Endothelial cell of umbilical vein (primary cell): ENCODE data around the gene SPOPL. TPM values are rescaled to one million over a fixed set of nuclear protein-coding genes. Genes with fewer than 3 reads are reported as not detected.
A peak's percentile ranks its signal among the peaks of the same experiment; 100 is the strongest.

ENCODE experiments used
- BruUV-seq: library from RNA; stranded (reverse); fragments of 400-500 nt; replicated peaks from 2 replicates; lab custom pipeline; 2021; lab: Mats Ljungman, UMichigan
- CTCF ChIA-PET: fragments of 300-600, 350-600 bp; sonication (Branson Sonifier 250); formaldehyde crosslinking; loops from one replicate; lab custom pipeline; 2021; ENCODE audit warnings: antibody characterized with exemption, inconsistent platforms; lab: Charles Lee
- POLR2A ChIA-PET: fragments of 300-600, 350-600 bp; sonication (Branson Sonifier 250); formaldehyde crosslinking; loops from one replicate; lab custom pipeline; 2021; ENCODE audit warnings: antibody characterized with exemption, inconsistent platforms; lab: Charles Lee
- DNase-seq: peaks from one replicate; pipeline ENCODE4 v3.0.0-alpha.2; 2011; ENCODE audit warnings: low read depth, low spot score
- FAIRE-seq: peaks from 2 replicates; lab custom pipeline; 2011; peaks lifted over from hg19 to GRCh38; lab: Jason Lieb, UNC
- H2AFZ ChIP-seq: 2 replicates; pipeline ENCODE4 v1.6.0; 2012; ENCODE audit warnings: low read depth, low read length, control low read depth, inconsistent platforms
- H3K27ac ChIP-seq: 2 replicates; pipeline ENCODE4 v1.5.1; 2011; ENCODE audit warnings: low read depth, mild to moderate bottlenecking, control low read depth, low read length, moderate library complexity; ENCODE audit not compliant: insufficient read depth
- H3K27me3 ChIP-seq, 2 experiments: 2 replicates each; pipeline versions ENCODE4 v1.6.0 to v1.6.1; 2011; ENCODE audit warnings: low read length in 2 of 2, mixed read lengths in 1 of 2; ENCODE audit not compliant: control insufficient read depth in 2 of 2, insufficient read depth in 2 of 2
- H3K36me3 ChIP-seq, 2 experiments: 2 replicates in 1 of 2; 3 replicates in 1 of 2; pipeline ENCODE4 v1.5.1; 2011; ENCODE audit warnings: low read length in 2 of 2, mild to moderate bottlenecking in 1 of 2, moderate library complexity in 1 of 2; ENCODE audit not compliant: control insufficient read depth in 2 of 2, insufficient read depth in 2 of 2; ENCODE audit errors: extremely low read depth in 1 of 2
- H3K4me1 ChIP-seq: 3 replicates; pipeline ENCODE4 v1.5.1; 2011; ENCODE audit warnings: mild to moderate bottlenecking, low read length; ENCODE audit not compliant: control insufficient read depth, insufficient read depth; ENCODE audit errors: extremely low read depth
- H3K4me2 ChIP-seq: 2 replicates; pipeline ENCODE4 v1.6.1; 2011; ENCODE audit warnings: low read length, control low read depth, mixed read lengths; ENCODE audit not compliant: insufficient read depth
- H3K4me3 ChIP-seq, 3 experiments: fragments of 200-600 bp in 1 of 3; sonication (generic), shearing (Covaris generic) in 1 of 3; replicated peaks in 1 of 3; 2 replicates each; pipeline ENCODE4 v1.5.1; 2011 to 2016; ENCODE audit warnings: control low read depth in 3 of 3, low read length in 3 of 3, mild to moderate bottlenecking in 2 of 3, inconsistent platforms in 1 of 3, low read depth in 1 of 3, moderate library complexity in 1 of 3; ENCODE audit not compliant: insufficient read depth in 1 of 3
- H3K79me2 ChIP-seq: 2 replicates; pipeline ENCODE4 v1.6.0; 2012; ENCODE audit warnings: low read length, inconsistent platforms; ENCODE audit not compliant: control insufficient read depth, insufficient read depth
- H3K9ac ChIP-seq: replicated peaks from 2 replicates; pipeline ENCODE3; 2011; ENCODE audit warnings: low read length, control low read depth; ENCODE audit not compliant: insufficient read depth; ENCODE audit errors: extremely low read depth
- H3K9me1 ChIP-seq: replicated peaks from 3 replicates; pipeline ENCODE4 v1.6.0; 2011; ENCODE audit warnings: mild to moderate bottlenecking, low read length; ENCODE audit not compliant: control insufficient read depth, insufficient read depth; ENCODE audit errors: extremely low read depth
- H3K9me3 ChIP-seq: replicated peaks from 2 replicates; pipeline ENCODE4 v1.5.1; 2012; ENCODE audit warnings: low read length, inconsistent platforms; ENCODE audit not compliant: control insufficient read depth, insufficient read depth
- H4K20me1 ChIP-seq: replicated peaks from 2 replicates; pipeline ENCODE3; 2011; ENCODE audit warnings: mild to moderate bottlenecking, low read length; ENCODE audit not compliant: control insufficient read depth, insufficient read depth; ENCODE audit errors: extremely low read depth
- EZH2 ChIP-seq: IDR thresholded peaks from 2 replicates; pipeline ENCODE4 v1.6.1; 2012; ENCODE audit warnings: borderline replicate concordance, low read depth, mild to moderate bottlenecking, moderate library complexity, low read length, inconsistent platforms; ENCODE audit not compliant: severe bottlenecking
- FOS ChIP-seq: IDR thresholded peaks from 2 replicates; pipeline ENCODE4 v1.6.1; 2011; ENCODE audit warnings: mild to moderate bottlenecking, low read length, moderate library complexity, borderline replicate concordance; ENCODE audit not compliant: insufficient read depth
- GATA2 ChIP-seq: IDR thresholded peaks from 2 replicates; pipeline ENCODE4 v1.7.0; 2011; ENCODE audit warnings: low read depth, mild to moderate bottlenecking, moderate library complexity, mixed read lengths, low read length; ENCODE audit not compliant: insufficient read length, insufficient read depth
- JUN ChIP-seq: IDR thresholded peaks from 2 replicates; pipeline ENCODE4 v1.6.1; 2011; ENCODE audit warnings: borderline replicate concordance, low read depth; ENCODE audit not compliant: insufficient read length, insufficient read depth
- MYC ChIP-seq: IDR thresholded peaks from one replicate; pipeline ENCODE4 v1.6.1; 2011; ENCODE audit warnings: mild to moderate bottlenecking, low read depth, low read length
- POLR2A ChIP-seq: IDR thresholded peaks from 2 replicates; pipeline ENCODE4 v1.6.1; 2012; ENCODE audit warnings: low read depth, mild to moderate bottlenecking, control low read depth, low read length
- POLR2AphosphoS5 ChIP-seq: IDR thresholded peaks from 2 replicates; pipeline ENCODE4 v1.6.1; 2012; ENCODE audit warnings: low read depth, mild to moderate bottlenecking, control low read depth, low read length, moderate library complexity; ENCODE audit not compliant: insufficient read depth
- dilution Hi-C: fragments of 300-500 bp; cut with MboI; formaldehyde crosslinking; loops from one replicate; pipeline ENCODE4 v1.15.0; 2019; ENCODE audit warnings: low sequenced_read_pairs; ENCODE audit not compliant: extremely low pct_ligation_motif_present
- intact Hi-C: fragments of 100-400 bp; cut with micrococcal nuclease; formaldehyde crosslinking; loops from one replicate; pipeline ENCODE4 v1.10.0; 2022
- polyA plus RNA-seq, 4 experiments: library from polyadenylated mRNA; depleted of rRNA in 3 of 4; stranded (reverse) in 3 of 4; unstranded in 1 of 4; fragments of >200 nt; gene quantifications; 2 replicates each; pipeline versions ENCODE4 v1.2.1 to v1.2.3, GENCODE V29; 2011 to 2012; ENCODE audit warnings: missing spikeins in 1 of 4
- total RNA-seq: library from RNA; stranded (reverse); gene quantifications from 2 replicates; pipeline ENCODE4 v1.2.3, GENCODE V29; 2021
- TF ChIP-seq, protein P1 (sequence below), 2 donors: IDR thresholded peaks; 1 replicate in 1 of 2; 2 replicates in 1 of 2; pipeline ENCODE4 v1.5.1; 2011; ENCODE audit warnings: low read length in 2 of 2, mild to moderate bottlenecking in 2 of 2, moderate library complexity in 2 of 2, control low read depth in 1 of 2, inconsistent platforms in 1 of 2, low read depth in 1 of 2; ENCODE audit not compliant: insufficient read depth in 1 of 2; ENCODE audit errors: extremely low read depth in 1 of 2
- TF ChIP-seq, protein P2 (sequence below): IDR thresholded peaks from 2 replicates; pipeline ENCODE4 v1.6.1; 2011; ENCODE audit not compliant: insufficient read depth, insufficient read length

SPOPL gene
- total and polyA plus RNA-seq, 2 donors (not counting 3 experiments of a cell fraction or from before 2014, with no cell fraction given) = 3.1 to 17.4 TPM

DNA sequence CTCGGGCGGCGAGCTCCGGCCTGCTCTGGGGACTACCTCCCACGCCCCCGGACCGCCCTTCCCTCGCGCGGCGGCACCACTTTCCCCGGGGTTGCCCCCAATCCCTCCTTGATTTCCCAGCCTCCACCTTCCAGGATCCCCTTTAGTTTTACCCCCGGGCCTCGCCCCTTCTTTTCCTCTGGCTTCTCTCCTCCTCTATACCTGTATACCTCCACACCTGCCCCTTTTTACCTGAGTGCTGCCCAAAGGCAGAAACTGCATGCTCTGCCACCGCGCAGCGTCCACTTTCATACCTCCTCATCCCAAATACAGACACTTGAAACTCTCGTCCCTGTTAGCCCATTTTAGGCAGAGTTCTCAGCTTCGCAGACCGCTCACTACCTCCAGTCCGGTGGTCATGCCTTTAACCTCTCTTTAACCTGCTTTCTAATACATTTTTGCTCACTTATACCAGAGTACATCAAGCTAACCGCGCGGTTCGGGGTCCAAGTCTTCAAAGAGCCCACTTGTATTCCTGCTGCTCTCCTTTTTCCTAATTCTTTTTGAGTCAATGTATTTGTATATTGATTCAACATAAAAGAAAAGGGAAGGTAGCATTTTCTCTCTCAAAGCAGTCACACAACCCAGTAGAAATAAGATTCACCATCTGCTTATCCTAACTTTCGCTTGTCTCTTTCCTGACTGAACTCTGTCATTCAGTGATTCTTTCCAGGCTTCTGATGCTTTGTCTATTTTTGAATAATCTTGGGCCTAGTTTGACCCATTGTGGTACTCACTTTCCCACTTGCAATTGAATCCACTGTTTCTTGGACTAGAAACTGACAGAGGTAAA, 901 bp downstream of the SPOPL start:
- Histone ChIP-seq H3K9ac (peak overlapping the region; percentile 82), H3K9me1 (no peaks in the 10 kb centered on the region), H2AFZ (peak overlapping the region; percentile 78), H3K4me2 (peak overlapping the region; percentile 89), H3K9me3 (no peaks in the 10 kb centered on the region), H4K20me1 (peaks cover 3% of the 10 kb centered on the region), H3K27ac (peak overlapping the region; percentile 42), H3K4me1 (peaks cover 26% of the 10 kb centered on the region), H3K4me3 (peak overlapping the region; percentile 89 to 97 (median 96)), H3K27me3 (no peaks in the 10 kb centered on the region), H3K36me3 (no peaks in the 10 kb centered on the region), H3K79me2 (peaks cover 46% of the 10 kb centered on the region)
- TF ChIP-seq, protein P1, sequence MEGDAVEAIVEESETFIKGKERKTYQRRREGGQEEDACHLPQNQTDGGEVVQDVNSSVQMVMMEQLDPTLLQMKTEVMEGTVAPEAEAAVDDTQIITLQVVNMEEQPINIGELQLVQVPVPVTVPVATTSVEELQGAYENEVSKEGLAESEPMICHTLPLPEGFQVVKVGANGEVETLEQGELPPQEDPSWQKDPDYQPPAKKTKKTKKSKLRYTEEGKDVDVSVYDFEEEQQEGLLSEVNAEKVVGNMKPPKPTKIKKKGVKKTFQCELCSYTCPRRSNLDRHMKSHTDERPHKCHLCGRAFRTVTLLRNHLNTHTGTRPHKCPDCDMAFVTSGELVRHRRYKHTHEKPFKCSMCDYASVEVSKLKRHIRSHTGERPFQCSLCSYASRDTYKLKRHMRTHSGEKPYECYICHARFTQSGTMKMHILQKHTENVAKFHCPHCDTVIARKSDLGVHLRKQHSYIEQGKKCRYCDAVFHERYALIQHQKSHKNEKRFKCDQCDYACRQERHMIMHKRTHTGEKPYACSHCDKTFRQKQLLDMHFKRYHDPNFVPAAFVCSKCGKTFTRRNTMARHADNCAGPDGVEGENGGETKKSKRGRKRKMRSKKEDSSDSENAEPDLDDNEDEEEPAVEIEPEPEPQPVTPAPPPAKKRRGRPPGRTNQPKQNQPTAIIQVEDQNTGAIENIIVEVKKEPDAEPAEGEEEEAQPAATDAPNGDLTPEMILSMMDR (IDR thresholded peaks at IDR 0.05; ENCODE audit: extremely low read depth in 1 of 2, insufficient read depth in 1 of 2, low read depth in 1 of 2, low read length in 2 of 2) = no peak
- TF ChIP-seq GATA2 = no peak
- no peak for TF ChIP-seq POLR2AphosphoS5
- TF ChIP-seq JUN = no peak
- TF ChIP-seq, protein P2, sequence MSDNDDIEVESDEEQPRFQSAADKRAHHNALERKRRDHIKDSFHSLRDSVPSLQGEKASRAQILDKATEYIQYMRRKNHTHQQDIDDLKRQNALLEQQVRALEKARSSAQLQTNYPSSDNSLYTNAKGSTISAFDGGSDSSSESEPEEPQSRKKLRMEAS = no peak
- TF ChIP-seq FOS = no peak
- TF ChIP-seq EZH2 = no peak
- no peak for TF ChIP-seq POLR2A
- TF ChIP-seq MYC = no peak
- ChIA-PET CTCF (interaction anchor here (1.1 to 2.6 kb wide), 3 partner anchors 11 to 16 kb away, joined by 4 to 7 read pairs (median 5); no protein-coding TSS in a partner anchor), POLR2A (interaction anchor here (0.7 kb wide), 1 partner anchor 58 kb away, joined by 3 read pairs; no protein-coding TSS in a partner anchor)
- TSS peak; percentile 38 for BruUV-seq
- FAIRE-seq = peak; percentile 21
- no peak for DNase-seq
- intact Hi-C loops (loop anchor here (2.0 to 10.0 kb wide), 5 partner anchors 105 to 592 kb away; partner anchors contain the start of gene NXPH2), dilution Hi-C loops (no loop called here)
